ENCODE measurements around the gene PILRB. TPM values are rescaled to one million over a fixed set of nuclear protein-coding genes. Genes with fewer than 3 reads are reported as not detected.
"Not testable (repeated sequence)": the region's sequence is repeated elsewhere in the genome, so short reads cannot be mapped to it uniquely, and the experiment has no call there.

Gene PILRB
- total RNA-seq, 1 experiment from 2014 or later = 56.2 TPM

GRCh38 chr7:100360135-100360854, 2.4 kb downstream of the PILRB start:
- POLR2A ChIA-PET = no interaction called here
- BruUV-seq (replicated peaks) = no TSS peak
- peak overlapping the region; percentile 15 for H3K4me3 Mint-ChIP-seq (ENCODE audit: unreplicated experiment)
- H3K9me3 Mint-ChIP-seq (ENCODE audit: unreplicated experiment) = no peaks in the 10 kb centered on the region
- intact Hi-C loops (cut with micrococcal nuclease) = no loop called here
- peaks cover 88% of the 10 kb centered on the region for H3K36me3 Mint-ChIP-seq (ENCODE audit: insufficient read depth, unreplicated experiment)
- TF ChIP-seq CTCF (IDR thresholded peaks at IDR 0.05; ENCODE audit: unreplicated experiment) = no peak
- no peaks in the 10 kb centered on the region for H3K4me1 Mint-ChIP-seq (ENCODE audit: insufficient read depth, unreplicated experiment)
- CTCF ChIA-PET = interaction anchor here (0.5 kb wide), 1 partner anchor 220 kb away, joined by 3 read pairs; no protein-coding TSS in a partner anchor
- H3K27ac Mint-ChIP-seq (ENCODE audit: low read depth, unreplicated experiment) = peak overlapping the region; percentile 61
- DNase-seq (ENCODE audit: unreplicated experiment) = no peak
- H3K27me3 Mint-ChIP-seq (ENCODE audit: insufficient read depth, unreplicated experiment) = no peaks in the 10 kb centered on the region

GRCh38 chr7:100363098-100363497, 5.2 kb downstream of the PILRB start:
- intact Hi-C loops (cut with micrococcal nuclease) = no loop called here
- H3K4me1 Mint-ChIP-seq (ENCODE audit: insufficient read depth, unreplicated experiment) = no peaks in the 10 kb centered on the region
- H3K4me3 Mint-ChIP-seq (ENCODE audit: unreplicated experiment) = no peak overlapping the region
- H3K36me3 Mint-ChIP-seq (ENCODE audit: insufficient read depth, unreplicated experiment) = peaks cover 60% of the 10 kb centered on the region
- H3K27me3 Mint-ChIP-seq (ENCODE audit: insufficient read depth, unreplicated experiment) = no peaks in the 10 kb centered on the region
- no peak for TF ChIP-seq CTCF (IDR thresholded peaks at IDR 0.05; ENCODE audit: unreplicated experiment)
- ChIA-PET CTCF (no interaction called here), POLR2A (no interaction called here)
- no peak for DNase-seq (ENCODE audit: unreplicated experiment)
- BruUV-seq (replicated peaks) = no TSS peak
- H3K9me3 Mint-ChIP-seq (ENCODE audit: unreplicated experiment) = no peaks in the 10 kb centered on the region
- H3K27ac Mint-ChIP-seq (ENCODE audit: low read depth, unreplicated experiment) = no peak overlapping the region

- intact Hi-C loops (cut with micrococcal nuclease); H3K4me1 Mint-ChIP-seq (ENCODE audit: insufficient read depth, unreplicated experiment); H3K4me3 Mint-ChIP-seq (ENCODE audit: unreplicated experiment); BruUV-seq (replicated peaks); H3K9me3 Mint-ChIP-seq (ENCODE audit: unreplicated experiment); CTCF ChIA-PET; DNase-seq (ENCODE audit: unreplicated experiment); H3K27ac Mint-ChIP-seq (ENCODE audit: low read depth, unreplicated experiment); POLR2A ChIA-PET; H3K27me3 Mint-ChIP-seq (ENCODE audit: insufficient read depth, unreplicated experiment): not testable (repeated sequence)
- peaks cover 53% of the 10 kb centered on the region for H3K36me3 Mint-ChIP-seq (ENCODE audit: insufficient read depth, unreplicated experiment)
These were observed 5.9 kb downstream of the PILRB start for GRCh38 chr7:100363797-100364196.

- H3K27me3 Mint-ChIP-seq (ENCODE audit: insufficient read depth, unreplicated experiment) = no peaks in the 10 kb centered on the region
- POLR2A ChIA-PET = interaction anchor here (0.7 kb wide), 1 partner anchor 65 kb away, joined by 3 read pairs; no protein-coding TSS in a partner anchor
- BruUV-seq (replicated peaks) = no TSS peak
- no peak overlapping the region for H3K27ac Mint-ChIP-seq (ENCODE audit: low read depth, unreplicated experiment)
- peaks cover 46% of the 10 kb centered on the region for H3K36me3 Mint-ChIP-seq (ENCODE audit: insufficient read depth, unreplicated experiment)
- CTCF ChIA-PET = no interaction called here
- no peaks in the 10 kb centered on the region for H3K4me1 Mint-ChIP-seq (ENCODE audit: insufficient read depth, unreplicated experiment)
- DNase-seq (ENCODE audit: unreplicated experiment) = no peak
- TF ChIP-seq CTCF (IDR thresholded peaks at IDR 0.05; ENCODE audit: unreplicated experiment) = no peak
- no peak overlapping the region for H3K4me3 Mint-ChIP-seq (ENCODE audit: unreplicated experiment)
- intact Hi-C loops (cut with micrococcal nuclease) = no loop called here
- no peaks in the 10 kb centered on the region for H3K9me3 Mint-ChIP-seq (ENCODE audit: unreplicated experiment)
These were observed 6.6 kb downstream of the PILRB start for GRCh38 chr7:100364480-100364879.

GRCh38 chr7:100365998-100366367, 8.1 kb downstream of the PILRB start:
- POLR2A ChIA-PET = interaction anchor here (1.0 kb wide), 1 partner anchor 16 kb away, joined by 3 read pairs; no protein-coding TSS in a partner anchor
- H3K4me1 Mint-ChIP-seq (ENCODE audit: insufficient read depth, unreplicated experiment); intact Hi-C loops (cut with micrococcal nuclease); H3K27ac Mint-ChIP-seq (ENCODE audit: low read depth, unreplicated experiment); H3K4me3 Mint-ChIP-seq (ENCODE audit: unreplicated experiment); BruUV-seq (replicated peaks); H3K27me3 Mint-ChIP-seq (ENCODE audit: insufficient read depth, unreplicated experiment); DNase-seq (ENCODE audit: unreplicated experiment); CTCF ChIA-PET; H3K9me3 Mint-ChIP-seq (ENCODE audit: unreplicated experiment): not testable (repeated sequence)
- H3K36me3 Mint-ChIP-seq (ENCODE audit: insufficient read depth, unreplicated experiment) = peaks cover 31% of the 10 kb centered on the region
